HEK293T (cell line): ENCODE data around the gene MEIS1.

Experiments used
- CTCF ChIA-PET: fragments of 350-600 bp; formaldehyde crosslinking; extraction: SDS; loops from one replicate; lab custom pipeline; 2021; ENCODE audit warnings: antibody characterized with exemption, inconsistent platforms; lab: Yijun Ruan, JAX
- POLR2A ChIA-PET: fragments of 350-600 bp; formaldehyde crosslinking; extraction: SDS; loops from one replicate; lab custom pipeline; 2020; ENCODE audit warnings: antibody characterized with exemption, inconsistent platforms; lab: Yijun Ruan, JAX
- DNase-seq: peaks from one replicate; pipeline ENCODE4 v3.0.0; 2012; ENCODE audit warnings: mixed read lengths; ENCODE audit errors: extremely low spot score
- ARNT ChIP-seq: fragments of 450-650 bp; IDR thresholded peaks from 2 replicates; pipeline ENCODE4 v1.6.1; 2017; ENCODE audit warnings: mild to moderate bottlenecking
- BHLHE40 ChIP-seq: fragments of 450-650 bp; IDR thresholded peaks from 2 replicates; pipeline ENCODE4 v1.6.1; 2016; ENCODE audit warnings: mild to moderate bottlenecking, moderate library complexity, borderline replicate concordance
- CTBP1 ChIP-seq: fragments of 450-650 bp; IDR thresholded peaks from 2 replicates; pipeline ENCODE4 v1.6.1; 2016; ENCODE audit warnings: borderline replicate concordance
- ELF4 ChIP-seq: fragments of 450-650 bp; IDR thresholded peaks from 2 replicates; pipeline ENCODE4 v1.6.1; 2017; ENCODE audit warnings: antibody characterized with exemption
- FOXA1 ChIP-seq: fragments of 450-650 bp; IDR thresholded peaks from 2 replicates; pipeline ENCODE4 v1.6.1; 2016; ENCODE audit warnings: mild to moderate bottlenecking
- FOXK2 ChIP-seq: fragments of 450-650 bp; IDR thresholded peaks from 2 replicates; pipeline ENCODE4 v1.6.1; 2016; ENCODE audit warnings: mild to moderate bottlenecking
- FOXM1 ChIP-seq: fragments of 450-650 bp; IDR thresholded peaks from 2 replicates; pipeline ENCODE4 v1.6.1; 2017; ENCODE audit warnings: mild to moderate bottlenecking, borderline replicate concordance
- HDGF ChIP-seq: fragments of 450-650 bp; IDR thresholded peaks from 2 replicates; pipeline ENCODE4 v1.6.1; 2017; ENCODE audit warnings: antibody characterized with exemption, borderline replicate concordance
- L3MBTL2 ChIP-seq: fragments of 450-650 bp; conservative IDR thresholded peaks from 2 replicates; pipeline ENCODE4 v1.6.1; 2016; ENCODE audit warnings: mild to moderate bottlenecking
- LEF1 ChIP-seq: fragments of 450-650 bp; IDR thresholded peaks from 2 replicates; pipeline ENCODE4 v1.6.1; 2017; ENCODE audit warnings: mild to moderate bottlenecking, borderline replicate concordance
- NFRKB ChIP-seq: fragments of 450-650 bp; IDR thresholded peaks from 2 replicates; pipeline ENCODE4 v1.6.1; 2016; ENCODE audit warnings: mild to moderate bottlenecking, moderate library complexity
- SP1 ChIP-seq: fragments of 450-650 bp; IDR thresholded peaks from 2 replicates; pipeline ENCODE4 v1.6.1; 2017
- SUZ12 ChIP-seq: fragments of 450-650 bp; IDR thresholded peaks from 2 replicates; pipeline ENCODE4 v1.6.1; 2016; ENCODE audit warnings: mild to moderate bottlenecking
- TARDBP ChIP-seq: fragments of 450-650 bp; IDR thresholded peaks from 2 replicates; pipeline ENCODE4 v1.6.1; 2016
- ZNF384 ChIP-seq: fragments of 450-650 bp; IDR thresholded peaks from 2 replicates; pipeline ENCODE4 v1.6.1; 2016
- TF ChIP-seq, protein P1 (sequence below): fragments of 450-650 bp; IDR thresholded peaks from 2 replicates; pipeline ENCODE4 v1.6.1; 2016

MEIS1 gene

DNA sequence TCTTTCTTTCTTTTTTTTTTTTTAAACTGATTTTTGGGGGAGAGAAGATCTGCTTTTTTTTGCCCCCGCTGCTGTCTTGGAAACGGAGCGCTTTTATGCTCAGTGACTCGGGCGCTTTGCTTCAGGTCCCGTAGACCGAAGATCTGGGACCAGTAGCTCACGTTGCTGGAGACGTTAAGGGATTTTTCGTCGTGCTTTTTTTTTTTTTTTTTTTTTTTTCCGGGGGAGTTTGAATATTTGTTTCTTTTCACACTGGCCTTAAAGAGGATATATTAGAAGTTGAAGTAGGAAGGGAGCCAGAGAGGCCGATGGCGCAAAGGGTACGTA, 587 bp downstream of the MEIS1 start:
- no peak for DNase-seq
- ChIA-PET CTCF (interaction anchor here (2.4 kb wide), 1 partner anchor 140 kb away, joined by 10 read pairs; no protein-coding TSS in a partner anchor), POLR2A (interaction anchor here (2.1 to 4.4 kb wide), 6 partner anchors 17 to 139 kb away, joined by 5 to 64 read pairs (median 9); no protein-coding TSS in a partner anchor)
- TF ChIP-seq CTBP1 (no peak), LEF1 (no peak), SP1 (no peak), ZNF384 (peak; percentile 37; the same call in 1 of the 2 replicates)

DNA sequence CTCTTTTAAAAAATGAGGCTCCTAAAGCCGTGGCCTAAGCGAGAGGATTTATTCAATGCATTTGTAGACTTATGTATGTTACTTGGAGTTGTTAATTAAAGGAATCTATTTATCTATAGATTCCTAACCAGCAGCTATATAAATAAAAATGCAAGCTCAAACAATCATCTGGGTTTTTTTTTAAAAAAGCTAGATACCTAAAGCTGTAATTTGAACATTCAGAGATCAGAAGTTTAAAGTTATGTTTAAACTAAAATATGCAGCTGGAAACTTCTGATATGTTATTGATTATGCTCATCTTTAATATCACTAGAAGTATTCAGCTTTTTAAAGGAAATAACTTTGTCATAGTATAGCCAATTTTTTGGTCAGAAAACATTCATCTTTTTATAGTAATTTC, 1.0 kb downstream of the MEIS1 start:
- POLR2A ChIA-PET = interaction anchor here (2.1 to 4.4 kb wide), 4 partner anchors 17 to 139 kb away, joined by 5 to 64 read pairs (median 24); no protein-coding TSS in a partner anchor

DNA sequence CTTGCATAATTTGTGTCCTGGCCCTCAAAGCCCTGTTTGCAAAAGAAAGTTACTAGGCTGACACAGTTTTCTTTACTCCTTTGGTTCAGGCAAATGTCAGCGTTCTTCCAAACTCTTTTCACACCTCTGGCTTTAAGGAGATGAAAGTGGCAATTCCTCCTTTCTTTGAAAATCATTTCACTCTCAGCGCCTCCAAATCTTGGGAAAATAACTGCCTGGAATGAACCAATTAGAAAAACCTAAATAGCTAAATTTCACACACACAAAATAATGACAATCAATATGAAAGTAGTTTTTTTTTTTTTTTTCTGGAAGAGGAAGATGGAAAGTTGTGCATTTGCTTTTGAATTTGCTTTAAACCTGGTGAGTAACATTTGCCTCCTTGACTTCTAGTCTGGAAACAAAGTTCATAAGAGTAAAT, 1.7 kb downstream of the MEIS1 start:
- ChIA-PET POLR2A (interaction anchor here (0.8 to 4.0 kb wide), 2 partner anchors 72 to 132 kb away, joined by 3 to 38 read pairs; no protein-coding TSS in a partner anchor), CTCF (interaction anchor here (0.6 to 2.4 kb wide), 2 partner anchors 28 to 139 kb away, joined by 3 to 10 read pairs; no protein-coding TSS in a partner anchor)
- no peak for DNase-seq
- no peak for TF ChIP-seq SP1
- TF ChIP-seq TARDBP = no peak
- no peak for TF ChIP-seq FOXM1
- no peak for TF ChIP-seq ARNT
- no peak for TF ChIP-seq SUZ12
- no peak for TF ChIP-seq FOXK2
- no peak for TF ChIP-seq BHLHE40
- TF ChIP-seq, protein P1, sequence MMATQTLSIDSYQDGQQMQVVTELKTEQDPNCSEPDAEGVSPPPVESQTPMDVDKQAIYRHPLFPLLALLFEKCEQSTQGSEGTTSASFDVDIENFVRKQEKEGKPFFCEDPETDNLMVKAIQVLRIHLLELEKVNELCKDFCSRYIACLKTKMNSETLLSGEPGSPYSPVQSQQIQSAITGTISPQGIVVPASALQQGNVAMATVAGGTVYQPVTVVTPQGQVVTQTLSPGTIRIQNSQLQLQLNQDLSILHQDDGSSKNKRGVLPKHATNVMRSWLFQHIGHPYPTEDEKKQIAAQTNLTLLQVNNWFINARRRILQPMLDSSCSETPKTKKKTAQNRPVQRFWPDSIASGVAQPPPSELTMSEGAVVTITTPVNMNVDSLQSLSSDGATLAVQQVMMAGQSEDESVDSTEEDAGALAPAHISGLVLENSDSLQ = no peak
- TF ChIP-seq LEF1 = no peak
- TF ChIP-seq L3MBTL2 = no peak
- TF ChIP-seq FOXA1 = no peak
- TF ChIP-seq CTBP1 = no peak
- TF ChIP-seq NFRKB = no peak
- TF ChIP-seq ZNF384 = no peak
- no peak for TF ChIP-seq HDGF

More for the DNA sequence above, 1.0 kb downstream of the MEIS1 start:
- CTCF ChIA-PET = interaction anchor here (0.6 to 2.4 kb wide), 2 partner anchors 29 to 140 kb away, joined by 3 to 10 read pairs; no protein-coding TSS in a partner anchor
- DNase-seq = no peak
- no peak for TF ChIP-seq FOXM1
- no peak for TF ChIP-seq L3MBTL2
- TF ChIP-seq NFRKB = no peak

DNA sequence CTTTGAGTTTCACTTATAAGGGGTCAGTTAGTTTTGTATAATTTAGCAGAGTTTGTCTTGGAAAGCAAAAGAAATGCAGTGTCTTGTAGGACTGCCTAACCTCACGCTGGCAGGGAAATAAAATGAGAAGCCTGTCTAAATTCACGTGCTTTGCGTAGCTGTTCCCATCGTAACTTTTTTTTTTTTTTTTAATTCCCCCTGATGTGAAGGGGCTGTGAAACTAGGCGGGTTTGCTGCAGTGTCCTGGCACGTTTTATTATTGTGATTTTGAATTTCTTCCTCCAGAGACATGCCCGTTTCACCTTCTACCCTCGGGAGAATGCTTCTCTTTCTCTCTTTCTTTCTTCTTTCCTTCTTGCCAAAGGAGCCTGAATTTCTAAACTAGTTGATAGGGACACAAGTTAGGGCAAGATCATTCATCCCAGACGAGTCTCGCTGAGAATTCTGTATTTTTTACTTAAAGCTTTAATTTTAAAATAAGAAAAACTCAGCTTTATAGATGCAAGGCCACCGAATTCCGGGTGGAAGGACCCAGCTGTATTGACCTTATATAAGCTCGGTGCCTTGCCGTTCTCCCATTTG, 2.3 kb downstream of the MEIS1 start:
- POLR2A ChIA-PET = interaction anchor here (0.8 to 4.0 kb wide), 3 partner anchors 71 to 140 kb away, joined by 3 to 38 read pairs (median 3); no protein-coding TSS in a partner anchor
- CTCF ChIA-PET = interaction anchor here (2.4 kb wide), 1 partner anchor 138 kb away, joined by 10 read pairs; no protein-coding TSS in a partner anchor
- DNase-seq = no peak

DNA sequence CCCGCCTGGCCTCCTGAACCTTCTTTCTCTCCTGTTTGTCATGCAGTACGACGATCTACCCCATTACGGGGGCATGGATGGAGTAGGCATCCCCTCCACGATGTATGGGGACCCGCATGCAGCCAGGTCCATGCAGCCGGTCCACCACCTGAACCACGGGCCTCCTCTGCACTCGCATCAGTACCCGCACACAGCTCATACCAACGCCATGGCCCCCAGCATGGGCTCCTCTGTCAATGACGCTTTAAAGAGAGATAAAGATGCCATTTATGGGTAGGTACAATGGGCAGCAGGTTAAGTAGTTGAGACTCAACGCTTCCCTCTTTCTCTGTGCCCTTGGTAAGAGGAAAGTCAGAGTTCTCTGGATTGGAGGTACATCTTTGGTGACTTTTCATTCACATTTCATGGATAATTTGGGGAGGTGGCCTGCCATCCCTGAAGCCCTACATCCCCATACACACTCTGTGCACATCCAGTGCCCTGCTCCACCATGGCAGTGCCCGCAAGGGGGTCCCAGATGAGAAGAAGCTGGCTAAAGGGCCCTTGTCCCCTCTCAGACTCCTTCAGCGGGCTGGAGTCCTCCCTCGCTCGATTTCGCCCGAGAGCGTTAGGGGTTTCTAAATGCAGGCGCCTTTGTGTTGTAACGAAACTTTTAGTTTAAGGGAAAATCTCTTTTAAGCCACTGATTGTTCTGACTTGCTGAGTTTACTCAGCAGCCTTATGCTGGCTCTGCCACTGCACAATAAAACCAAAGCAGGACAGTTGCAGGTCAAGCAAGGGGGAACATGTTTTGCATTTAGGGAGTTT, 3.0 kb downstream of the MEIS1 start:
- POLR2A ChIA-PET = interaction anchor here (0.7 to 1.1 kb wide), 2 partner anchors 139 to 213 kb away, joined by 3 read pairs; no protein-coding TSS in a partner anchor
- CTCF ChIA-PET = interaction anchor here (2.4 kb wide), 1 partner anchor 138 kb away, joined by 10 read pairs; no protein-coding TSS in a partner anchor
- no peak for TF ChIP-seq BHLHE40
- no peak for TF ChIP-seq FOXK2
- TF ChIP-seq NFRKB = no peak
- no peak for TF ChIP-seq ZNF384
- no peak for TF ChIP-seq SP1
- TF ChIP-seq TARDBP = no peak
- no peak for TF ChIP-seq HDGF
- no peak for TF ChIP-seq FOXM1
- TF ChIP-seq CTBP1 = no peak
- no peak for DNase-seq

More for the DNA sequence above, 2.3 kb downstream of the MEIS1 start:
- peak; percentile 78 for TF ChIP-seq ZNF384
- peak; percentile 16; the same call in 1 of the 2 replicates for TF ChIP-seq L3MBTL2
- no peak for TF ChIP-seq HDGF

DNA sequence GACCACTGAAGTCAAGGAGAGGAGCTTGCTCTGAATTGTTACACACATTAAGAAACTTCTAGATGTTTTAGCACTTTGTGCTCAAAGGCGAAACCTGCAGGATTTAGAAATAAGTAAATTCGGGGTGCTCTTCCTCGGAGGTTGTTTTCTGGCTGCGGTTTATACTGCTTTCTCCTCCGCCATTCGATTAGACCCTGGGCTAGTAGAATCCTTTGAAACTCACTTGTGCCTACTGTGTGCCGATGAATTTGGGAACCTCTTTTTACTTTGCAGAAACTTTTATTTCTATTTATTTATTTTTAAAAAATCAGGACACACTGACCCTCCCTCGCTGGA, 3.5 kb downstream of the MEIS1 start:
- CTCF ChIA-PET = no interaction called here
- DNase-seq = no peak
- TF ChIP-seq TARDBP = no peak
- no peak for TF ChIP-seq SP1
- TF ChIP-seq CTBP1 = no peak
- TF ChIP-seq SUZ12 = no peak
- TF ChIP-seq NFRKB = no peak
- TF ChIP-seq FOXK2 = no peak
- no peak for TF ChIP-seq FOXA1
- no peak for TF ChIP-seq LEF1
- TF ChIP-seq ELF4 = no peak
- TF ChIP-seq L3MBTL2 = no peak
- no peak for TF ChIP-seq ZNF384
- TF ChIP-seq, protein P1 = no peak
- no peak for TF ChIP-seq ARNT
- TF ChIP-seq HDGF = no peak
- no peak for TF ChIP-seq BHLHE40
- no peak for TF ChIP-seq FOXM1
- POLR2A ChIA-PET = interaction anchor here (0.7 kb wide), 1 partner anchor 214 kb away, joined by 3 read pairs; no protein-coding TSS in a partner anchor
